Right ventricle myocardium superior (tissue), 1 donor: ENCODE results near the gene RAPGEF3. TPM values are rescaled to one million over a fixed set of nuclear protein-coding genes. Genes with fewer than 3 reads are reported as not detected.

Experiments used
- total RNA-seq: library from RNA; stranded (reverse); fragmentation: NEBNext Ultra II Directional; extraction: Animal tissue kit (Norgen Biotek cat#: 25700); gene quantifications from one replicate; pipeline ENCODE4 v1.2.1, GENCODE V29; 2021
- donor health status: DM: no; HTN: yes; CAD: no; lungs with severe emphysema.

The RAPGEF3 gene
- total RNA-seq, 1 donor from 2014 or later, result 30.6 TPM

Other genes starting within 250 kb of the RAPGEF3 start
- gene RPAP3, start 52.9 kb downstream of the RAPGEF3 start, total RNA-seq, result 22.7 TPM
- gene ENDOU, start 33.4 kb downstream of the RAPGEF3 start, total RNA-seq, result 0.11 TPM
- 26.8 TPM for gene SLC48A1, start 14.4 kb upstream of the RAPGEF3 start, total RNA-seq
- 35.9 TPM for gene HDAC7, start 61.0 kb upstream of the RAPGEF3 start, total RNA-seq
- gene VDR, start 146.1 kb upstream of the RAPGEF3 start, total RNA-seq, result 0.11 TPM
- gene TMEM106C, start 204.7 kb upstream of the RAPGEF3 start, total RNA-seq, result 42.5 TPM
- not detected for gene COL2A1, start 245.6 kb upstream of the RAPGEF3 start, total RNA-seq